Measurements from ENCODE around the gene BABAM2. TPM values are rescaled to one million over a fixed set of nuclear protein-coding genes. Genes with fewer than 3 reads are reported as not detected.

BABAM2 gene
- total RNA-seq, 1 donor from 2014 or later: 34.6 TPM

- Histone ChIP-seq H3K4me2 (no peak overlapping the region), H3K9me3 (ENCODE audit: low read depth) (no peaks in the 10 kb centered on the region), H4K20me1 (ENCODE audit: low read depth) (no peaks in the 10 kb centered on the region), H3K4me1 (no peaks in the 10 kb centered on the region), H2AFZ (replicated peaks) (no peak overlapping the region), H3K27me3 (no peaks in the 10 kb centered on the region), H3F3A (ENCODE audit: low read depth) (no peaks in the 10 kb centered on the region), H3K36me3 (no peaks in the 10 kb centered on the region), H3K9ac (no peak overlapping the region), H3K27ac (no peak overlapping the region), H3K4me3 (no peak overlapping the region), H3K79me2 (ENCODE audit: low read depth) (no peaks in the 10 kb centered on the region)
- Mint-ChIP-seq H3K36me3 (peaks cover 5% of the 10 kb centered on the region), H3K9me3 (no peaks in the 10 kb centered on the region), H3K27me3 (ENCODE audit: insufficient read depth, low read depth) (no peaks in the 10 kb centered on the region), H3K4me1 (no peaks in the 10 kb centered on the region), H3K27ac (no peak overlapping the region), H3K4me3 (no peak overlapping the region)
- DNase-seq (ENCODE audit: low spot score): no peak
- TF ChIP-seq CTCF (IDR thresholded peaks at IDR 0.05) (no peak), EZH2 (IDR thresholded peaks at IDR 0.05) (no peak), EZH2phosphoT487 (IDR thresholded peaks at IDR 0.05) (no peak)
Measured at GRCh38 chr2:28148000-28148399, 257.5 kb downstream of the BABAM2 start.

DNA sequence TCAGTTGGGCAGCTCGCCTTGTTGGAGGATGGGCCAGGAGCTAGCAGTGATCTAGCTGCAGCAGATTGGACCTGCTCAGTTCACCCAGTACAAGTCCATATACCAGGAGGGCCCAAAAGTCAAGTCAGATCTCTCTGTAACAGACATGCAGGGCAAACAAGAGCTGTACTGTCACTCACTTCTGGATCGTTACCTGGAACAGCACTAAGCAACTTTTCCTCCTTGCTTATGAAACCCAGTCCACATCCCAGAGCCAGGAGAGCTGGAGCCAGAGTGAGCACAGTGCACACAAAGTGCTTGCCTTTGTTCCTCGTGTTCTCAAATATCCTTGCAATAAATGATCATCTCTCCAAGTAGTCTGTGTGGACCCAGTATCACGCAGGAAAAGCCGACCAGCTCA, 258.0 kb downstream of the BABAM2 start:
- Histone ChIP-seq H3F3A (ENCODE audit: low read depth) (no peaks in the 10 kb centered on the region), H3K4me3 (no peak overlapping the region), H3K4me2 (no peak overlapping the region), H3K9me3 (ENCODE audit: low read depth) (no peaks in the 10 kb centered on the region), H3K4me1 (no peaks in the 10 kb centered on the region), H3K36me3 (no peaks in the 10 kb centered on the region), H4K20me1 (ENCODE audit: low read depth) (no peaks in the 10 kb centered on the region), H3K27me3 (no peaks in the 10 kb centered on the region), H2AFZ (replicated peaks) (no peak overlapping the region), H3K9ac (no peak overlapping the region), H3K79me2 (ENCODE audit: low read depth) (no peaks in the 10 kb centered on the region), H3K27ac (no peak overlapping the region)
- no peak for DNase-seq (ENCODE audit: low spot score)
- Mint-ChIP-seq H3K4me1 (no peaks in the 10 kb centered on the region), H3K4me3 (no peak overlapping the region), H3K36me3 (peaks cover 5% of the 10 kb centered on the region), H3K27ac (no peak overlapping the region), H3K9me3 (no peaks in the 10 kb centered on the region), H3K27me3 (ENCODE audit: insufficient read depth, low read depth) (no peaks in the 10 kb centered on the region)
- TF ChIP-seq EZH2phosphoT487 (IDR thresholded peaks at IDR 0.05) (no peak), CTCF (IDR thresholded peaks at IDR 0.05) (no peak), EZH2 (IDR thresholded peaks at IDR 0.05) (no peak)

- H3K27me3 Mint-ChIP-seq (ENCODE audit: insufficient read depth, low read depth): no peaks in the 10 kb centered on the region
Measured at GRCh38 chr2:28150236-28150915, 259.8 kb downstream of the BABAM2 start.

More at GRCh38 chr2:28150236-28150915, 259.8 kb downstream of the BABAM2 start:
- Mint-ChIP-seq H3K9me3 (peaks cover under 1% of the 10 kb centered on the region), H3K27ac (no peak overlapping the region), H3K4me3 (no peak overlapping the region), H3K4me1 (no peaks in the 10 kb centered on the region), H3K36me3 (peaks cover 7% of the 10 kb centered on the region)
- H3K9ac ChIP-seq: no peak overlapping the region
- H3K9me3 ChIP-seq (ENCODE audit: low read depth): no peaks in the 10 kb centered on the region
- H3F3A ChIP-seq (ENCODE audit: low read depth): no peaks in the 10 kb centered on the region
- H3K4me1 ChIP-seq: no peaks in the 10 kb centered on the region
- TF ChIP-seq EZH2 (IDR thresholded peaks at IDR 0.05) (no peak), CTCF (IDR thresholded peaks at IDR 0.05) (no peak), EZH2phosphoT487 (IDR thresholded peaks at IDR 0.05) (no peak)
- H4K20me1 ChIP-seq (ENCODE audit: low read depth): no peaks in the 10 kb centered on the region
- no peaks in the 10 kb centered on the region for H3K27me3 ChIP-seq
- H3K4me2 ChIP-seq: no peak overlapping the region
- no peak overlapping the region for H2AFZ ChIP-seq (replicated peaks)
- H3K4me3 ChIP-seq: no peak overlapping the region
- no peak for DNase-seq (ENCODE audit: low spot score)
- no peaks in the 10 kb centered on the region for H3K79me2 ChIP-seq (ENCODE audit: low read depth)
- no peaks in the 10 kb centered on the region for H3K36me3 ChIP-seq
- no peak overlapping the region for H3K27ac ChIP-seq

Data from neural progenitor cell (in vitro differentiated cells).